ENCODE data around the gene VWF. TPM values are rescaled to one million over a fixed set of nuclear protein-coding genes. Genes with fewer than 3 reads are reported as not detected.

Gene VWF
- total RNA-seq, 1 donor from 2014 or later = 0.10 TPM

DNA sequence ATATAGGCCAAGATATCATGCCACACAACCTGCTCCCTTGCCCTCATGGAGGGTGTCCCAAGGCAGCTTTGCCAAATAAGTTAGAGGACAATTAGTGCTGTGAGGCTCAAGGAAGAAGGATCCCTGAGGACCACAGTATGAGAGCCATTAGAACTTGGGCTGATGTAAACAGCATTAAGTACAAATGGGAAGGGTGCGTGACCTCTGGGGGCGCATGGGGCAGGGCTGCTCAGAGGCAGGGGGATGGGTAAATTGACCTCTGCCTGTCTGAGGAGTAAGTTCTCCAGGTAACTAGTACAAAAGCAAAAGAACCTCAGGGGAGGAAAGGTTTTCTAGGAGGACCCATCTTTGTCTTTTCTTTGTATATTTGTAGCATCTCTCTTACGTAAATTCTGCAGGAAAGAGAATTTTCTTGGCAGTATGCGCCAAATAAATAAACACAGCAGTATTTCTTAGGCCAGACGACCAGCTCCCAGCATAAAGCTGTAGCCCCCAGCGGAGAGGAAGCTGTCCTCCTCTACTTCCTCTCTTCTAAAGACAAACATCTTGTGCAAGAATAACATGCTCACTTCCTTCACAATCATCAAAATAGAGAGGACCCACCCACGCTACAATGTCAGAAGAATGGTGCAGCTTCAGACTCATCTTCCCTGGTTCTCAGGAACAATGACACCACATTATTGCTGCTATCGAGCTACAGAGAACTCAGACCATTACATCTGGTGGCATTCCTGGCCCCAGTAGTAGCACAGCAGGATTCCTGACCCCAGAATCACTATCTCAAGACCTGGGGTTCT is 16.4 kb upstream of the VWF start:
- Mint-ChIP-seq H3K4me3 (ENCODE audit: low read depth) (no peak overlapping the region), H3K4me1 (ENCODE audit: low read depth) (no peaks in the 10 kb centered on the region), H3K9me3 (ENCODE audit: low read depth) (peaks cover 12% of the 10 kb centered on the region), H3K27me3 (no peaks in the 10 kb centered on the region), H3K27ac (no peak overlapping the region), H3K36me3 (ENCODE audit: insufficient read depth) (no peaks in the 10 kb centered on the region)
- DNase-seq (ENCODE audit: low spot score, unreplicated experiment) = no peak
- TF ChIP-seq, protein P1, sequence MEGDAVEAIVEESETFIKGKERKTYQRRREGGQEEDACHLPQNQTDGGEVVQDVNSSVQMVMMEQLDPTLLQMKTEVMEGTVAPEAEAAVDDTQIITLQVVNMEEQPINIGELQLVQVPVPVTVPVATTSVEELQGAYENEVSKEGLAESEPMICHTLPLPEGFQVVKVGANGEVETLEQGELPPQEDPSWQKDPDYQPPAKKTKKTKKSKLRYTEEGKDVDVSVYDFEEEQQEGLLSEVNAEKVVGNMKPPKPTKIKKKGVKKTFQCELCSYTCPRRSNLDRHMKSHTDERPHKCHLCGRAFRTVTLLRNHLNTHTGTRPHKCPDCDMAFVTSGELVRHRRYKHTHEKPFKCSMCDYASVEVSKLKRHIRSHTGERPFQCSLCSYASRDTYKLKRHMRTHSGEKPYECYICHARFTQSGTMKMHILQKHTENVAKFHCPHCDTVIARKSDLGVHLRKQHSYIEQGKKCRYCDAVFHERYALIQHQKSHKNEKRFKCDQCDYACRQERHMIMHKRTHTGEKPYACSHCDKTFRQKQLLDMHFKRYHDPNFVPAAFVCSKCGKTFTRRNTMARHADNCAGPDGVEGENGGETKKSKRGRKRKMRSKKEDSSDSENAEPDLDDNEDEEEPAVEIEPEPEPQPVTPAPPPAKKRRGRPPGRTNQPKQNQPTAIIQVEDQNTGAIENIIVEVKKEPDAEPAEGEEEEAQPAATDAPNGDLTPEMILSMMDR (IDR thresholded peaks at IDR 0.05; ENCODE audit: unreplicated experiment) = no peak

DNA sequence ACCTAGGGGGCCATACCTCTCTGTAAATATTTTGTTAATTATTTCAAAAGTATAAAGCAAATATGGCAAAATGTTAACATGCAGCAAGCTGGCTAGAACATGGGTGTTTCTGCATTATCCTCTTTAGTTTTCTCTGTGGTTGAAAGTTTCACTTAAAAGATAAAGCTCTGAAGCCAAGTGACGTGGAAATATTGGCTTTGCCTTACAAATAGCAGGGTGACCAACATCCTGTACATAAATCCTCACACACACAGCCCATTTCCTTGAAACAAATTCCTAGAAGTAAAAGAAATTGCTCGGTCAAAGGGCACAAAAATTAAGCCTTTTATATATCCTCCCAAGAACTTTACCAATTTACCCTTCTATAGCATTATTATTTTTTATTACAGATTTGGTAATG is 10.6 kb upstream of the VWF start:
- no peaks in the 10 kb centered on the region for H3K27me3 Mint-ChIP-seq
- TF ChIP-seq, protein P1 (IDR thresholded peaks at IDR 0.05; ENCODE audit: unreplicated experiment) = no peak
- H3K27ac Mint-ChIP-seq = no peak overlapping the region
- H3K4me1 Mint-ChIP-seq (ENCODE audit: low read depth) = no peaks in the 10 kb centered on the region
- DNase-seq (ENCODE audit: low spot score, unreplicated experiment) = no peak
- H3K4me3 Mint-ChIP-seq (ENCODE audit: low read depth) = no peak overlapping the region
- peaks cover 6% of the 10 kb centered on the region for H3K9me3 Mint-ChIP-seq (ENCODE audit: low read depth)
- no peaks in the 10 kb centered on the region for H3K36me3 Mint-ChIP-seq (ENCODE audit: insufficient read depth)

DNA sequence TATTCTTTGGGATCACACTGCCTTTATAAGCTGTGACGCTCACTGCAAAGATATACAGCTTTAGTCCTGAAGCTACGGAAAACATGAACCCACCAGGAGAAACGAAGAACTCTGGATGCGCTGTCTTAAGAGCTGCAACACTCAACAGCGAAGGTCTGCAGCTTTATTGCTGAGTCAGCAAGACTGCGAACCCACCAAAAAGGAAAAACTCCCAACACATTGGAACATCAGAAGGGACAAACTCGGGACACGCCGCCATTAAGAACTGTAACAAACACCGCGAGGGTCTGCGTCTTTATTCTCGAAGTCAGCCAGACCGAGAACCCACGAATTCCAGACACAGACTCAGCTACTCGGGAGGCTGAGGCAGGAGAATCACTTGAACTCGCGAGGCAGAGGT is 9.2 kb upstream of the VWF start:
- DNase-seq (ENCODE audit: low spot score, unreplicated experiment) = no peak
- no peaks in the 10 kb centered on the region for H3K4me1 Mint-ChIP-seq (ENCODE audit: low read depth)
- H3K27ac Mint-ChIP-seq = no peak overlapping the region
- TF ChIP-seq, protein P1 (IDR thresholded peaks at IDR 0.05; ENCODE audit: unreplicated experiment) = no peak
- H3K27me3 Mint-ChIP-seq = no peaks in the 10 kb centered on the region
- H3K4me3 Mint-ChIP-seq (ENCODE audit: low read depth) = no peak overlapping the region
- H3K36me3 Mint-ChIP-seq (ENCODE audit: insufficient read depth) = no peaks in the 10 kb centered on the region
- H3K9me3 Mint-ChIP-seq (ENCODE audit: low read depth) = peaks cover 6% of the 10 kb centered on the region

DNA sequence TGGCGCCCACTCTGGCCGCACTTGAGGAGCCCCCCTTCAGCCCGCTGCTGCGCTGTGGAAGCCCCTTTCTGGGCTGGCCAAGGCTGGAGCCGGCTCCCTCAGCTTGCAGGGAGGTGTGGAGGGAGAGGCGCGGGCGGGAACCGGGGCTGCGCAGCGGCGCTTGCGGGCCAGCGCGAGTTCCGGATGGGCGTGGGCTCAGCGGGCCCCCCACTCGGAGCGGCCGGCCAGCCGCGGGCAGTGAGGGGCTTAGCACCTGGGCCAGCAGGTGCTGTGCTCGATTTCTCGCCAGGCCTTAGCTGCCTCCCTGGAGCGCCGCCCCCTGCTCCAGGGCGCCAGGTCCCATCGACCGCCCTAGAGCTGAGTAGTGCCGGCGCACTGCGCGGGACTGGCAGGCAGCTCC is 8.0 kb upstream of the VWF start:
- Mint-ChIP-seq H3K9me3 (ENCODE audit: low read depth) (peaks cover 6% of the 10 kb centered on the region), H3K36me3 (ENCODE audit: insufficient read depth) (no peaks in the 10 kb centered on the region), H3K4me3 (ENCODE audit: low read depth) (no peak overlapping the region), H3K27ac (no peak overlapping the region), H3K4me1 (ENCODE audit: low read depth) (no peaks in the 10 kb centered on the region), H3K27me3 (no peaks in the 10 kb centered on the region)
- TF ChIP-seq, protein P1 (IDR thresholded peaks at IDR 0.05; ENCODE audit: unreplicated experiment) = no peak
- DNase-seq (ENCODE audit: low spot score, unreplicated experiment) = no peak

DNA sequence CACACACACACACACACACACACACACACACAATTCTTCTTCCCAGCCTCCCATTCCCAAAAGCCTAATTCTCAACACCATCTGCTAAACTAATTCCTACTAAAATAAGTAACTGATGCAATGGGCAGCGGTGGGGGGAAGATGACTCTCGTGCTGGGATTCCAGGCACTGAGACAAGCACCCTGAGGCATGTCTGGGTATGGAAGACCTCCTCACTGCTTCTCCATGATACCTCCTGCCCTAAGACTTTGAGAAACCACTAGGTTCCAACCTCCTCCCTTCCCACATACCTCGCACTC is 789 bp upstream of the VWF start:
- DNase-seq (ENCODE audit: low spot score, unreplicated experiment) = no peak
- Mint-ChIP-seq H3K4me3 (ENCODE audit: low read depth) (no peak overlapping the region), H3K27ac (no peak overlapping the region), H3K36me3 (ENCODE audit: insufficient read depth) (no peaks in the 10 kb centered on the region), H3K4me1 (ENCODE audit: low read depth) (no peaks in the 10 kb centered on the region), H3K9me3 (ENCODE audit: low read depth) (no peaks in the 10 kb centered on the region), H3K27me3 (peaks cover 18% of the 10 kb centered on the region)
- TF ChIP-seq, protein P1 (IDR thresholded peaks at IDR 0.05; ENCODE audit: unreplicated experiment) = no peak
